HEK293T (cell line): ENCODE results near the gene RCL1.

Experiments
- CTBP1 ChIP-seq: fragments of 450-650 bp; IDR thresholded peaks from 2 replicates; pipeline ENCODE4 v1.6.1; 2016; ENCODE audit warnings: borderline replicate concordance
- ELF4 ChIP-seq: fragments of 450-650 bp; IDR thresholded peaks from 2 replicates; pipeline ENCODE4 v1.6.1; 2017; ENCODE audit warnings: antibody characterized with exemption
- NFRKB ChIP-seq: fragments of 450-650 bp; IDR thresholded peaks from 2 replicates; pipeline ENCODE4 v1.6.1; 2016; ENCODE audit warnings: mild to moderate bottlenecking, moderate library complexity
- SP1 ChIP-seq: fragments of 450-650 bp; IDR thresholded peaks from 2 replicates; pipeline ENCODE4 v1.6.1; 2017
- ZNF384 ChIP-seq: fragments of 450-650 bp; IDR thresholded peaks from 2 replicates; pipeline ENCODE4 v1.6.1; 2016

DNA sequence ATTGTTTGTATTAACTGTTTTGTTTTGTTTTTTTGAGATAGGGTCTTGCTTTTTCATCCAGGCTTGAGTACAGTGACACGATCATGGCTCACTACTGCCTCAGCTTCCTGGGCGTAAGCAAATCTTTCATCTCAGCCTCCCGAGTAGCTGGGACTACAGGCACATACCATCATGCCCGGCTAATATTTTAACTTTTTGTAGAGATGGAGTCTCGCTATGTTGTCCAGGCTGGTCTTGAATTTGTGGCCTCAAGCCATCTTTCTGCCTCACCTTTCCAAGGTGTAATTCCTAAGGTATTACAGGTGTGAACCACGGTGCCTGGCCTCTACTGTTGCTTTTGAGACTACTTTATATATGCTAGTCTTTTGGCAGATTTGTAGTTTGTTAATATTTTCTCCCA, 8.4 kb downstream of the RCL1 start:
- TF ChIP-seq NFRKB (no peak), SP1 (no peak), CTBP1 (no peak), ZNF384 (no peak), ELF4 (no peak)
